ENCODE data around the gene CPNE4.

GRCh38 chr3:131560795-131561194 is 474.0 kb downstream of the CPNE4 start:
- TF ChIP-seq POLR2AphosphoS5 (IDR thresholded peaks at IDR 0.05; ENCODE audit: low read depth, low read length) (no peak), POLR2A (IDR thresholded peaks at IDR 0.05; ENCODE audit: low read depth, low read length) (no peak), TAF1 (IDR thresholded peaks at IDR 0.05; ENCODE audit: low read depth, low read length) (no peak), POU2F2 (IDR thresholded peaks at IDR 0.05; ENCODE audit: low read depth, low read length) (no peak), SPI1 (IDR thresholded peaks at IDR 0.05; ENCODE audit: low read depth, low read length) (no peak), PAX5 (IDR thresholded peaks at IDR 0.05; ENCODE audit: insufficient read depth, low read length, severe bottlenecking) (no peak)

All from GM12891 (cell line).